HCT116 (cell line): ENCODE results near the gene MSL1. TPM values are rescaled to one million over a fixed set of nuclear protein-coding genes. Genes with fewer than 3 reads are reported as not detected.

Source experiments
- ATAC-seq: fragments of 200-7000 bp; cut with Tn5 transposase; 2 replicates; pipeline ENCODE4 v1.9.1; 2020; ENCODE audit warnings: mild to moderate bottlenecking, moderate library complexity
- BruUV-seq: library from RNA; stranded (reverse); fragments of 400-500 nt; replicated peaks from 2 replicates; lab custom pipeline; 2021; lab: Mats Ljungman, UMichigan
- CTCF ChIA-PET: fragments of 300-600 bp; sonication (Branson Sonifier 250); formaldehyde crosslinking; loops from one replicate; lab custom pipeline; 2021; ENCODE audit warnings: antibody characterized with exemption; lab: Charles Lee
- POLR2A ChIA-PET: fragments of 300-600, 350-600 bp; sonication (Branson Sonifier 250); formaldehyde crosslinking; loops from one replicate; lab custom pipeline; 2021; ENCODE audit warnings: antibody characterized with exemption; lab: Charles Lee
- RAD21 ChIA-PET, 2 experiments: fragments of 300-600 bp; sonication (Branson Sonifier 250); formaldehyde crosslinking; loops; one replicate each; lab custom pipeline; 2023; ENCODE audit warnings: low total read pairs in 2 of 2; ENCODE audit not compliant: uncharacterized antibody in 2 of 2, unreplicated experiment in 2 of 2, low non-redundant PET in 1 of 2; lab: Charles Lee
- DNase-seq: peaks from one replicate; pipeline ENCODE4 v3.0.0-alpha.2; 2010; ENCODE audit warnings: low read depth, low spot score
- H2AFZ ChIP-seq: fragments of 200-600 bp; shearing (Covaris generic), sonication (generic); 2 replicates; pipeline ENCODE4 v1.6.1; 2017; ENCODE audit warnings: low read depth, mixed run types, mixed read lengths, antibody characterized with exemption, low read length; ENCODE audit not compliant: poor library complexity, severe bottlenecking
- H3K27ac ChIP-seq: 2 replicates; pipeline ENCODE4 v1.5.1; 2012; ENCODE audit warnings: low read depth, low read length
- H3K27me3 ChIP-seq: fragments of 200-600 bp; sonication (generic); 2 replicates; pipeline ENCODE4 v1.6.1; 2016; ENCODE audit warnings: mixed run types, low read length, mixed read lengths; ENCODE audit not compliant: insufficient read depth
- H3K36me3 ChIP-seq, 2 experiments: fragments of 200-500 bp in 1 of 2; fragments of 200-600 bp in 1 of 2; sonication (Bioruptor generic) in 1 of 2; sonication (generic) in 1 of 2; 2 replicates each; pipeline versions ENCODE4 v1.5.1 to v1.6.1; 2014 to 2016; ENCODE audit warnings: low read length in 2 of 2, inconsistent platforms in 1 of 2, mixed read lengths in 1 of 2, mixed run types in 1 of 2; ENCODE audit not compliant: insufficient read depth in 2 of 2, control insufficient read depth in 1 of 2
- H3K4me1 ChIP-seq, 2 experiments: fragments of 200-600 bp in 1 of 2; sonication (generic) in 1 of 2; 2 replicates each; pipeline versions ENCODE4 v1.5.1 to v1.6.1; 2012 to 2017; ENCODE audit warnings: low read length in 2 of 2, inconsistent platforms in 1 of 2, mild to moderate bottlenecking in 1 of 2, mixed read lengths in 1 of 2, mixed run types in 1 of 2, moderate library complexity in 1 of 2; ENCODE audit not compliant: insufficient read depth in 2 of 2, control insufficient read depth in 1 of 2
- H3K4me2 ChIP-seq: fragments of 200-600 bp; sonication (generic); 2 replicates; pipeline ENCODE4 v1.6.1; 2017; ENCODE audit warnings: mixed run types, low read length, mixed read lengths
- H3K4me3 ChIP-seq, 2 experiments: fragments of 200-600 bp in 1 of 2; sonication (generic) in 1 of 2; replicated peaks in 1 of 2; 2 replicates each; pipeline ENCODE4 v1.5.1; 2011 to 2016; ENCODE audit warnings: low read length in 2 of 2, control low read depth in 1 of 2, low read depth in 1 of 2, mild to moderate bottlenecking in 1 of 2, mixed read lengths in 1 of 2, mixed run types in 1 of 2
- H3K79me2 ChIP-seq: fragments of 200-600 bp; sonication (generic); 2 replicates; pipeline ENCODE4 v1.6.1; 2017; ENCODE audit warnings: mild to moderate bottlenecking, mixed run types, low read length, moderate library complexity, mixed read lengths; ENCODE audit not compliant: insufficient read depth
- H3K9ac ChIP-seq: fragments of 200-600 bp; sonication (generic); 2 replicates; pipeline ENCODE4 v1.6.1; 2016; ENCODE audit warnings: low read length, mixed read lengths
- H3K9me2 ChIP-seq: fragments of 200-600 bp; sonication (generic), shearing (Covaris generic); 2 replicates; pipeline ENCODE4 v1.6.1; 2017; ENCODE audit warnings: mixed run types, mild to moderate bottlenecking, moderate library complexity; ENCODE audit not compliant: insufficient read depth
- H3K9me3 ChIP-seq, 2 experiments: fragments of 200-500 bp in 1 of 2; fragments of 200-600 bp in 1 of 2; sonication (Bioruptor generic) in 1 of 2; sonication (generic) in 1 of 2; 2 replicates each; pipeline ENCODE4 v1.6.1; 2014 to 2017; ENCODE audit warnings: low read length in 2 of 2, mixed read lengths in 2 of 2, inconsistent platforms in 1 of 2, low read depth in 1 of 2, mild to moderate bottlenecking in 1 of 2, mixed run types in 1 of 2, moderate library complexity in 1 of 2; ENCODE audit not compliant: control insufficient read depth in 1 of 2, insufficient read depth in 1 of 2
- H4K20me1 ChIP-seq: fragments of 200-600 bp; sonication (generic), shearing (Covaris generic); 2 replicates; pipeline ENCODE4 v1.6.1; 2017; ENCODE audit warnings: mixed run types, mild to moderate bottlenecking, moderate library complexity; ENCODE audit not compliant: insufficient read depth
- CEBPB ChIP-seq: IDR thresholded peaks from 2 replicates; pipeline ENCODE4 v1.6.1; 2012; ENCODE audit warnings: low read depth
- EGR1 ChIP-seq: IDR thresholded peaks from 2 replicates; pipeline ENCODE4 v1.6.1; 2012; ENCODE audit warnings: low read depth
- EZH2 ChIP-seq: fragments of 200-600 bp; sonication (generic); IDR thresholded peaks from 2 replicates; pipeline ENCODE4 v1.6.1; 2017; ENCODE audit warnings: antibody characterized with exemption, mixed run types
- SIN3A ChIP-seq: IDR thresholded peaks from 2 replicates; pipeline ENCODE4 v1.6.1; 2012; ENCODE audit warnings: low read depth
- YY1 ChIP-seq: IDR thresholded peaks from 2 replicates; pipeline ENCODE4 v1.6.1; 2011; ENCODE audit warnings: low read length, low read depth, moderate library complexity, mild to moderate bottlenecking; ENCODE audit not compliant: insufficient replicate concordance; ENCODE audit errors: extremely low read depth
- intact Hi-C: fragments of 100-400 bp; cut with micrococcal nuclease; formaldehyde crosslinking; loops from 2 replicates; pipeline ENCODE4 v1.10.0; 2022
- total RNA-seq: library from RNA; stranded (reverse); gene quantifications from one replicate; pipeline ENCODE4 v1.2.1, GENCODE V29; 2021; ENCODE audit not compliant: unreplicated experiment
- TF ChIP-seq, protein P1 (sequence below): IDR thresholded peaks from 2 replicates; pipeline ENCODE4 v1.6.1; 2012; ENCODE audit warnings: low read depth

MSL1 gene
- total RNA-seq, 1 experiment from 2014 or later, result 67.2 TPM

DNA sequence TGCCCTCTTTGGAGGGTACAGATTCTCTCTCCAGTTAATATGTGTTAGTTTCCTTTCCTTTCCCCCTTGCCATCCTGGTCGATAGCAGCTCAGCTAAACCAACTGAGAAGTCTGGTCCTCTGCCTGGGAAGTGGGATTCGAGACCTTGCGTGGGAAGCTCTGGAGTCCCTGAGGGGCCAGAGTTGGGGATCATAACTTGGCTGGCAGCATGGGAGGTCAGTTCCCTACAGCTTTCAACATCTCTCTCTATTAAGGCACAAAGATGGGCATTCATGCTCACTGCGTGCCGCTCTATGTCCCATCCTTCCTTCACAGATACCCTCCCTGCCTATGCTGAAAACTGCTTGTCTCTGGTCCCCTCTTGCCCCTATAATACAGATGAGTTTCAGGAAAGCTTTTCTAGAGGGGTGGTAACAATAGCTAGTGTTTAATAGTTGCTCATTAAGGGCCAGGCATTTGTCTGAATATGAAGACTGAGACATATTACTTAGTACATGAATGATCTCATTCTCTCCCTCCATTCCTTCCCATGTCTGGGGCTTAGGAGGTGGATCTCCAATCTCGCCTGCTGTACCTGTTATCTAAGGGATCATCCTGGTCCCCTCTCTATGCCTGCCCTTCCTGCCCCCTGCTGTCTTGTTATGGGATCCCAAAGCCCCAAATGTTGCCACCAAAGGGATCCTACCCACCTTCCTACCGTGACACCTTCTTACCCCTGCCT is 48.2 kb upstream of the MSL1 start:
- Histone ChIP-seq H3K9ac (no peak overlapping the region), H4K20me1 (no peaks in the 10 kb centered on the region), H3K27ac (no peak overlapping the region; the same call in 1 of the 2 replicates), H3K4me3 (no peak overlapping the region), H3K27me3 (no peaks in the 10 kb centered on the region), H3K4me2 (no peak overlapping the region), H3K9me3 (no peaks in the 10 kb centered on the region), H2AFZ (no peak overlapping the region), H3K9me2 (no peaks in the 10 kb centered on the region), H3K36me3 (no peaks in the 10 kb centered on the region), H3K79me2 (peaks cover 4% of the 10 kb centered on the region; the same call in 1 of the 2 replicates), H3K4me1 (peaks cover 67 to 69% of the 10 kb centered on the region in 2 experiments)
- TF ChIP-seq, protein P1, sequence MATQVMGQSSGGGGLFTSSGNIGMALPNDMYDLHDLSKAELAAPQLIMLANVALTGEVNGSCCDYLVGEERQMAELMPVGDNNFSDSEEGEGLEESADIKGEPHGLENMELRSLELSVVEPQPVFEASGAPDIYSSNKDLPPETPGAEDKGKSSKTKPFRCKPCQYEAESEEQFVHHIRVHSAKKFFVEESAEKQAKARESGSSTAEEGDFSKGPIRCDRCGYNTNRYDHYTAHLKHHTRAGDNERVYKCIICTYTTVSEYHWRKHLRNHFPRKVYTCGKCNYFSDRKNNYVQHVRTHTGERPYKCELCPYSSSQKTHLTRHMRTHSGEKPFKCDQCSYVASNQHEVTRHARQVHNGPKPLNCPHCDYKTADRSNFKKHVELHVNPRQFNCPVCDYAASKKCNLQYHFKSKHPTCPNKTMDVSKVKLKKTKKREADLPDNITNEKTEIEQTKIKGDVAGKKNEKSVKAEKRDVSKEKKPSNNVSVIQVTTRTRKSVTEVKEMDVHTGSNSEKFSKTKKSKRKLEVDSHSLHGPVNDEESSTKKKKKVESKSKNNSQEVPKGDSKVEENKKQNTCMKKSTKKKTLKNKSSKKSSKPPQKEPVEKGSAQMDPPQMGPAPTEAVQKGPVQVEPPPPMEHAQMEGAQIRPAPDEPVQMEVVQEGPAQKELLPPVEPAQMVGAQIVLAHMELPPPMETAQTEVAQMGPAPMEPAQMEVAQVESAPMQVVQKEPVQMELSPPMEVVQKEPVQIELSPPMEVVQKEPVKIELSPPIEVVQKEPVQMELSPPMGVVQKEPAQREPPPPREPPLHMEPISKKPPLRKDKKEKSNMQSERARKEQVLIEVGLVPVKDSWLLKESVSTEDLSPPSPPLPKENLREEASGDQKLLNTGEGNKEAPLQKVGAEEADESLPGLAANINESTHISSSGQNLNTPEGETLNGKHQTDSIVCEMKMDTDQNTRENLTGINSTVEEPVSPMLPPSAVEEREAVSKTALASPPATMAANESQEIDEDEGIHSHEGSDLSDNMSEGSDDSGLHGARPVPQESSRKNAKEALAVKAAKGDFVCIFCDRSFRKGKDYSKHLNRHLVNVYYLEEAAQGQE, result no peak
- TF ChIP-seq CEBPB, result no peak
- no peak for TF ChIP-seq EZH2
- TF ChIP-seq SIN3A, result no peak
- TF ChIP-seq EGR1, result no peak
- no peak for TF ChIP-seq YY1
- POLR2A ChIA-PET, result interaction anchor here (0.9 to 1.0 kb wide), 2 partner anchors 25 to 27 kb away, joined by 3 to 4 read pairs; partner anchors contain the start of gene NR1D1
- DNase-seq (no peak), ATAC-seq (no peak)
- CTCF ChIA-PET, result interaction anchor here (1.1 to 2.7 kb wide), 4 partner anchors 8 to 16 kb away, joined by 4 to 36 read pairs (median 10); no protein-coding TSS in a partner anchor
- intact Hi-C loops, result no loop called here
- RAD21 ChIA-PET, result no interaction called here
- BruUV-seq, result no TSS peak
